ENCODE results near the gene SLC26A4. TPM values are rescaled to one million over a fixed set of nuclear protein-coding genes. Genes with fewer than 3 reads are reported as not detected.

The SLC26A4 gene
- total RNA-seq, 1 experiment from 2014 or later, result not detected

GRCh38 chr7:107666790-107667189, 6.2 kb downstream of the SLC26A4 start:
- Mint-ChIP-seq H3K4me3 (ENCODE audit: unreplicated experiment) (no peak overlapping the region), H3K27me3 (ENCODE audit: insufficient read depth, unreplicated experiment) (peaks cover 2% of the 10 kb centered on the region), H3K9me3 (ENCODE audit: unreplicated experiment) (no peaks in the 10 kb centered on the region), H3K36me3 (ENCODE audit: insufficient read depth, unreplicated experiment) (no peaks in the 10 kb centered on the region), H3K27ac (ENCODE audit: unreplicated experiment) (no peak overlapping the region), H3K4me1 (ENCODE audit: low read depth, unreplicated experiment) (no peaks in the 10 kb centered on the region)
- no peak for DNase-seq
- TF ChIP-seq CTCF (IDR thresholded peaks at IDR 0.05; ENCODE audit: insufficient read depth in 1 of 2, low read depth in 1 of 2, low read length in 1 of 2, severe bottlenecking in 1 of 2, unreplicated experiment in 1 of 2), result no peak
- ChIA-PET POLR2A (no interaction called here), CTCF (no interaction called here)
- Histone ChIP-seq H3K4me1 (no peaks in the 10 kb centered on the region), H3K27me3 (replicated peaks; ENCODE audit: control insufficient read depth, insufficient read depth, low read length) (peaks cover 2% of the 10 kb centered on the region; the same call in 1 of the 2 replicates), H3K9me3 (no peaks in the 10 kb centered on the region), H3K36me3 (ENCODE audit: control insufficient read depth, insufficient read depth, low read length) (no peaks in the 10 kb centered on the region), H3K4me3 (ENCODE audit: low read depth, low read length) (no peak overlapping the region)
- intact Hi-C loops (cut with micrococcal nuclease; ENCODE audit: unreplicated experiment), result no loop called here
- no TSS peak for BruUV-seq (replicated peaks)

DNA sequence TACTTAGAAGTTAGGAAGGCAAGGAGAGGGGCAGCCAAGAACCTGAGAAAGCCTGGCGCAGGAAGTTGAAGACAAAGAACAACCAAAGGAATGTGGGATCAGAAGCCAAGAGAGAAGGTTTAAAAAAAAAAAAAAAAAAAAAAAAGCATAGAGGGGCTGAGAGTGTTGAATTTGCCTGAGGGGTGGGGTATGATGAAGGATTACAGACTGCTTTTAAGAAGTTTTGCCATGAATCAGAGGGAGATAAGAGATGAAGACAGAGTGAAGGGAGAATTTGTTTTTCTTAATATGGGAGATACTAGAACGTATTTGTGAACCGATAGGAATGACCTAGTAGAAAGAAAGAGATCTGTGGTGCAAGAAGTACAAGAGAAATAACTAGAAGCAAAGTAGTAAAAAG, 6.7 kb downstream of the SLC26A4 start:
- CTCF ChIA-PET, result no interaction called here

DNA sequence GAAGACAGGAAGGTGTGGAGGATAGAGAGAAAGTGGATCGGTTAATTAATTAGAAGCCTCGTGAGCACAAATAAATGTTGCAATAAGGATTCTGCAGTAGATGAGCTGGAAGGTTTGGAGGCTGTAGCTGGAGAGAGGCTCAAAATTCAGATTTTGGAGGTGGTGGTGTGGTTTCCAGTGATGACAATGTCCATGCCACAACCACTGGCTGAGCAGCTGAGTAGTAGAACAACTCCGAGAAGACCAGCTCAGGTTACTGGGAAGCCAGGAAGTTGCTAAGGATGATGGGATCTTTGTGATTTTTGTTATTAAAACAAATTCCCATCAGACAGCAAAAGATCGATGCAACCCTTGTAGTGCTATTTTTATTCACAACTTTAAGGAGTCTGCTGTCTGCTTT, 7.7 kb downstream of the SLC26A4 start:
- Histone ChIP-seq H3K27me3 (replicated peaks; ENCODE audit: control insufficient read depth, insufficient read depth, low read length) (peaks cover under 1% of the 10 kb centered on the region; the same call in 1 of the 2 replicates), H3K36me3 (ENCODE audit: control insufficient read depth, insufficient read depth, low read length) (no peaks in the 10 kb centered on the region), H3K4me3 (ENCODE audit: low read depth, low read length) (no peak overlapping the region), H3K4me1 (no peaks in the 10 kb centered on the region), H3K9me3 (no peaks in the 10 kb centered on the region)
- Mint-ChIP-seq H3K4me3 (ENCODE audit: unreplicated experiment) (no peak overlapping the region), H3K9me3 (ENCODE audit: unreplicated experiment) (no peaks in the 10 kb centered on the region), H3K27me3 (ENCODE audit: insufficient read depth, unreplicated experiment) (peaks cover 5% of the 10 kb centered on the region), H3K4me1 (ENCODE audit: low read depth, unreplicated experiment) (no peaks in the 10 kb centered on the region), H3K27ac (ENCODE audit: unreplicated experiment) (no peak overlapping the region), H3K36me3 (ENCODE audit: insufficient read depth, unreplicated experiment) (no peaks in the 10 kb centered on the region)
- BruUV-seq (replicated peaks), result no TSS peak
- ChIA-PET CTCF (no interaction called here), POLR2A (no interaction called here)
- intact Hi-C loops (cut with micrococcal nuclease; ENCODE audit: unreplicated experiment), result no loop called here
- TF ChIP-seq CTCF (IDR thresholded peaks at IDR 0.05; ENCODE audit: insufficient read depth in 1 of 2, low read depth in 1 of 2, low read length in 1 of 2, severe bottlenecking in 1 of 2, unreplicated experiment in 1 of 2), result no peak
- DNase-seq, result no peak

More for the DNA sequence above, 6.7 kb downstream of the SLC26A4 start:
- Mint-ChIP-seq H3K4me3 (ENCODE audit: unreplicated experiment) (no peak overlapping the region), H3K4me1 (ENCODE audit: low read depth, unreplicated experiment) (no peaks in the 10 kb centered on the region), H3K27ac (ENCODE audit: unreplicated experiment) (no peak overlapping the region), H3K36me3 (ENCODE audit: insufficient read depth, unreplicated experiment) (no peaks in the 10 kb centered on the region), H3K27me3 (ENCODE audit: insufficient read depth, unreplicated experiment) (peaks cover 2% of the 10 kb centered on the region), H3K9me3 (ENCODE audit: unreplicated experiment) (no peaks in the 10 kb centered on the region)
- no peak overlapping the region for H3K4me3 ChIP-seq (ENCODE audit: low read depth, low read length)
- POLR2A ChIA-PET, result no interaction called here
- no TSS peak for BruUV-seq (replicated peaks)
- intact Hi-C loops (cut with micrococcal nuclease; ENCODE audit: unreplicated experiment), result no loop called here
- DNase-seq, result no peak
- no peaks in the 10 kb centered on the region for H3K4me1 ChIP-seq
- TF ChIP-seq CTCF (IDR thresholded peaks at IDR 0.05; ENCODE audit: insufficient read depth in 1 of 2, low read depth in 1 of 2, low read length in 1 of 2, severe bottlenecking in 1 of 2, unreplicated experiment in 1 of 2), result no peak
- peaks cover 2% of the 10 kb centered on the region; the same call in 1 of the 2 replicates for H3K27me3 ChIP-seq (replicated peaks; ENCODE audit: control insufficient read depth, insufficient read depth, low read length)
- no peaks in the 10 kb centered on the region for H3K36me3 ChIP-seq (ENCODE audit: control insufficient read depth, insufficient read depth, low read length)
- no peaks in the 10 kb centered on the region for H3K9me3 ChIP-seq

Data from Caco-2 (cell line).